Vagina (tissue), 2 donors: ENCODE measurements around the gene SNAPC3. TPM values are rescaled to one million over a fixed set of nuclear protein-coding genes. Genes with fewer than 3 reads are reported as not detected.

Experiments
- DNase-seq, 2 donors: peaks; one replicate each; pipeline ENCODE4 v3.0.0-alpha.2; 2017; ENCODE audit errors: extremely low spot score in 2 of 2
- H3K27ac ChIP-seq: fragments of 200-600 bp; sonication (generic); one replicate; pipeline ENCODE4 v1.5.1; 2019
- H3K27me3 ChIP-seq: fragments of 200-600 bp; sonication (generic); one replicate; pipeline ENCODE4 v1.5.1; 2019
- H3K36me3 ChIP-seq, 2 donors: fragments of 200-600 bp; sonication (generic); one replicate each; pipeline ENCODE4 v1.5.1; 2017 to 2019
- H3K4me1 ChIP-seq: fragments of 200-600 bp; sonication (generic); one replicate; pipeline ENCODE4 v1.5.1; 2019
- H3K4me3 ChIP-seq, 2 donors: fragments of 200-600 bp; sonication (generic); 1 replicate in 1 of 2; 2 replicates in 1 of 2; pipeline ENCODE4 v1.5.1; 2016 to 2019
- H3K9me3 ChIP-seq: fragments of 200-600 bp; sonication (generic); one replicate; pipeline ENCODE4 v1.5.1; 2019
- CTCF ChIP-seq, 3 experiments: fragments of 450-650 bp in 2 of 3; fragments of 200-600 bp in 1 of 3; sonication (generic) in 1 of 3; IDR thresholded peaks; one replicate each; pipeline ENCODE4 v1.5.1; 2017 to 2019; ENCODE audit warnings: antibody characterized with exemption in 3 of 3, mild to moderate bottlenecking in 2 of 3, moderate library complexity in 2 of 3
- POLR2A ChIP-seq, 2 donors: fragments of 450-650 bp; IDR thresholded peaks; one replicate each; pipeline ENCODE4 v1.6.1; 2017; ENCODE audit warnings: antibody characterized with exemption in 2 of 2, mild to moderate bottlenecking in 2 of 2, moderate library complexity in 2 of 2
- POLR2AphosphoS5 ChIP-seq, 2 donors: sonication (generic); formaldehyde crosslinking; IDR thresholded peaks; one replicate each; pipeline ENCODE4 v1.9.0; 2017; ENCODE audit warnings: antibody characterized with exemption in 2 of 2, mild to moderate bottlenecking in 2 of 2, low read depth in 1 of 2; ENCODE audit not compliant: insufficient read depth in 1 of 2
- intact Hi-C: fragments of 100-400 bp; cut with DNase I; formaldehyde crosslinking; loops from one replicate; pipeline ENCODE4 v1.15.1; 2023
- total RNA-seq: library from RNA; depleted of rRNA; stranded (reverse); fragments of >200 nt; gene quantifications from one replicate; pipeline ENCODE4 v1.2.3, GENCODE V29; 2016

Gene SNAPC3
- total RNA-seq, result 22.6 TPM

GRCh38 chr9:15422372-15423230 is at the start of gene SNAPC3:
TSS of gene SNAPC3 (plus strand) at chr9:15422876. CDS start at chr9:15422880, 4 bp downstream.
- H3K4me1 ChIP-seq, result peaks cover 45% of the 10 kb centered on the region
- intact Hi-C loops, result loop anchor here (10.0 kb wide), 1 partner anchor 208 kb away; no protein-coding TSS in a partner anchor
- H3K27ac ChIP-seq, result peak within 1 kb of the TSS; percentile 91
- no peaks in the 10 kb centered on the region for H3K9me3 ChIP-seq
- TF ChIP-seq POLR2A (IDR thresholded peaks at IDR 0.05) (peak in 1 of 2 donors; percentile 37), CTCF (IDR thresholded peaks at IDR 0.05) (no peak), POLR2AphosphoS5 (IDR thresholded peaks at IDR 0.05; ENCODE audit: insufficient read depth in 1 of 2, low read depth in 1 of 2) (peak; percentile 84 to 93)
- peaks cover 0 to 14% of the 10 kb centered on the region in 2 donors for H3K36me3 ChIP-seq
- peak within 1 kb of the TSS; percentile 60 to 94 for H3K4me3 ChIP-seq
- H3K27me3 ChIP-seq, result no peaks in the 10 kb centered on the region
- DNase-seq, result peak in 1 of 2 donors; percentile 94

- Histone ChIP-seq H3K27ac (peak overlapping the region; percentile 2), H3K4me1 (peaks cover 4% of the 10 kb centered on the region), H3K9me3 (no peaks in the 10 kb centered on the region), H3K27me3 (no peaks in the 10 kb centered on the region), H3K36me3 (no peaks in the 10 kb centered on the region), H3K4me3 (no peak overlapping the region)
- intact Hi-C loops, result no loop called here
- TF ChIP-seq POLR2AphosphoS5 (IDR thresholded peaks at IDR 0.05; ENCODE audit: insufficient read depth in 1 of 2, low read depth in 1 of 2), result no peak
- no peak for TF ChIP-seq CTCF (IDR thresholded peaks at IDR 0.05)
- TF ChIP-seq POLR2A (IDR thresholded peaks at IDR 0.05), result no peak
- no peak for DNase-seq
Measured at GRCh38 chr9:15373881-15374280, 48.8 kb upstream of the SNAPC3 start.

- DNase-seq, result no peak
- intact Hi-C loops, result no loop called here
- Histone ChIP-seq H3K9me3 (no peaks in the 10 kb centered on the region), H3K27me3 (no peaks in the 10 kb centered on the region), H3K27ac (peak overlapping the region; percentile 2), H3K4me3 (no peak overlapping the region), H3K4me1 (peaks cover 4% of the 10 kb centered on the region), H3K36me3 (no peaks in the 10 kb centered on the region)
- no peak for TF ChIP-seq POLR2A (IDR thresholded peaks at IDR 0.05)
- TF ChIP-seq POLR2AphosphoS5 (IDR thresholded peaks at IDR 0.05; ENCODE audit: insufficient read depth in 1 of 2, low read depth in 1 of 2), result no peak
- TF ChIP-seq CTCF (IDR thresholded peaks at IDR 0.05), result no peak
Measured at GRCh38 chr9:15374310-15374709, 48.4 kb upstream of the SNAPC3 start.

- no peaks in the 10 kb centered on the region for H3K9me3 ChIP-seq
- no peak for TF ChIP-seq CTCF (IDR thresholded peaks at IDR 0.05)
- no peak for TF ChIP-seq POLR2AphosphoS5 (IDR thresholded peaks at IDR 0.05; ENCODE audit: insufficient read depth in 1 of 2, low read depth in 1 of 2)
- no peak for TF ChIP-seq POLR2A (IDR thresholded peaks at IDR 0.05)
- H3K4me3 ChIP-seq, result no peak overlapping the region
- no peak for DNase-seq
- no peaks in the 10 kb centered on the region for H3K27me3 ChIP-seq
- H3K4me1 ChIP-seq, result peaks cover 4% of the 10 kb centered on the region
- no peaks in the 10 kb centered on the region for H3K36me3 ChIP-seq
- intact Hi-C loops, result no loop called here
- no peak overlapping the region for H3K27ac ChIP-seq
Measured at GRCh38 chr9:15374825-15375224, 47.9 kb upstream of the SNAPC3 start.
